ENCODE results near the gene TPM3. TPM values are rescaled to one million over a fixed set of nuclear protein-coding genes. Genes with fewer than 3 reads are reported as not detected.

The TPM3 gene
- total RNA-seq, 1 experiment from 2014 or later: 545 TPM

DNA sequence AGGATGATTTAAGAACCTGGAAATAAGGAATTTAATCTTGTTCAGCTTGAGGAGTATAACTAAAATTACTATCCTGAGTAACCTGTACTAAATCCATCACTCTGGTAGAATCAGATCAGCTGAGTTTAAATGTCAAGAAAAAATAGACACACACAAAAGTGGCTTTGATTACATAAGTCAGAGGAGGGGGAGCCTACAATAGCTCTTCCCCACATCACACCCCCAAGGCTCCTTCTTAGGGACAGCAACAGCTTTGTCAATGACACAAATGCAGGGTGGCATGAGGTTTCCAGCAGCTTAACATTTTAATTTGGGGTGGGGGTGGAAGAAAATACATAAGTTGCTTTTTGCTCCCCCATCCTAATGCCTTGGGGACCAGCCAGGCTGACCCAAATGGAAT is 24.4 kb downstream of the TPM3 start:
- intact Hi-C loops (cut with micrococcal nuclease; ENCODE audit: unreplicated experiment) (no loop called here), in situ Hi-C loops (cut with HindIII; ENCODE audit: low pct_unique_long_range_greater_than_20kb, low sequenced_read_pairs) (no loop called here)
- no peaks in the 10 kb centered on the region for H3K27me3 ChIP-seq (ENCODE audit: control insufficient read depth, insufficient read depth, low read length)
- ATAC-seq (no peak), DNase-seq (ENCODE audit: low read depth, low spot score) (no peak)
- no peak overlapping the region for H3K27ac ChIP-seq (ENCODE audit: low read length)
- no peaks in the 10 kb centered on the region for H3K9me3 ChIP-seq (ENCODE audit: control insufficient read depth, insufficient read depth, low read depth, low read length)
- TF ChIP-seq POLR2AphosphoS5 (IDR thresholded peaks at IDR 0.05; ENCODE audit: low read depth, low read length) (no peak), TCF7L2 (IDR thresholded peaks at IDR 0.05; ENCODE audit: low read depth, low read length) (no peak), SIN3A (IDR thresholded peaks at IDR 0.05; ENCODE audit: borderline replicate concordance, insufficient read depth, low read depth, low read length) (no peak)
- TF ChIP-seq, protein P1, sequence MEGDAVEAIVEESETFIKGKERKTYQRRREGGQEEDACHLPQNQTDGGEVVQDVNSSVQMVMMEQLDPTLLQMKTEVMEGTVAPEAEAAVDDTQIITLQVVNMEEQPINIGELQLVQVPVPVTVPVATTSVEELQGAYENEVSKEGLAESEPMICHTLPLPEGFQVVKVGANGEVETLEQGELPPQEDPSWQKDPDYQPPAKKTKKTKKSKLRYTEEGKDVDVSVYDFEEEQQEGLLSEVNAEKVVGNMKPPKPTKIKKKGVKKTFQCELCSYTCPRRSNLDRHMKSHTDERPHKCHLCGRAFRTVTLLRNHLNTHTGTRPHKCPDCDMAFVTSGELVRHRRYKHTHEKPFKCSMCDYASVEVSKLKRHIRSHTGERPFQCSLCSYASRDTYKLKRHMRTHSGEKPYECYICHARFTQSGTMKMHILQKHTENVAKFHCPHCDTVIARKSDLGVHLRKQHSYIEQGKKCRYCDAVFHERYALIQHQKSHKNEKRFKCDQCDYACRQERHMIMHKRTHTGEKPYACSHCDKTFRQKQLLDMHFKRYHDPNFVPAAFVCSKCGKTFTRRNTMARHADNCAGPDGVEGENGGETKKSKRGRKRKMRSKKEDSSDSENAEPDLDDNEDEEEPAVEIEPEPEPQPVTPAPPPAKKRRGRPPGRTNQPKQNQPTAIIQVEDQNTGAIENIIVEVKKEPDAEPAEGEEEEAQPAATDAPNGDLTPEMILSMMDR (IDR thresholded peaks at IDR 0.05): no peak
- TF ChIP-seq, protein P2, sequence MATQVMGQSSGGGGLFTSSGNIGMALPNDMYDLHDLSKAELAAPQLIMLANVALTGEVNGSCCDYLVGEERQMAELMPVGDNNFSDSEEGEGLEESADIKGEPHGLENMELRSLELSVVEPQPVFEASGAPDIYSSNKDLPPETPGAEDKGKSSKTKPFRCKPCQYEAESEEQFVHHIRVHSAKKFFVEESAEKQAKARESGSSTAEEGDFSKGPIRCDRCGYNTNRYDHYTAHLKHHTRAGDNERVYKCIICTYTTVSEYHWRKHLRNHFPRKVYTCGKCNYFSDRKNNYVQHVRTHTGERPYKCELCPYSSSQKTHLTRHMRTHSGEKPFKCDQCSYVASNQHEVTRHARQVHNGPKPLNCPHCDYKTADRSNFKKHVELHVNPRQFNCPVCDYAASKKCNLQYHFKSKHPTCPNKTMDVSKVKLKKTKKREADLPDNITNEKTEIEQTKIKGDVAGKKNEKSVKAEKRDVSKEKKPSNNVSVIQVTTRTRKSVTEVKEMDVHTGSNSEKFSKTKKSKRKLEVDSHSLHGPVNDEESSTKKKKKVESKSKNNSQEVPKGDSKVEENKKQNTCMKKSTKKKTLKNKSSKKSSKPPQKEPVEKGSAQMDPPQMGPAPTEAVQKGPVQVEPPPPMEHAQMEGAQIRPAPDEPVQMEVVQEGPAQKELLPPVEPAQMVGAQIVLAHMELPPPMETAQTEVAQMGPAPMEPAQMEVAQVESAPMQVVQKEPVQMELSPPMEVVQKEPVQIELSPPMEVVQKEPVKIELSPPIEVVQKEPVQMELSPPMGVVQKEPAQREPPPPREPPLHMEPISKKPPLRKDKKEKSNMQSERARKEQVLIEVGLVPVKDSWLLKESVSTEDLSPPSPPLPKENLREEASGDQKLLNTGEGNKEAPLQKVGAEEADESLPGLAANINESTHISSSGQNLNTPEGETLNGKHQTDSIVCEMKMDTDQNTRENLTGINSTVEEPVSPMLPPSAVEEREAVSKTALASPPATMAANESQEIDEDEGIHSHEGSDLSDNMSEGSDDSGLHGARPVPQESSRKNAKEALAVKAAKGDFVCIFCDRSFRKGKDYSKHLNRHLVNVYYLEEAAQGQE (IDR thresholded peaks at IDR 0.05; ENCODE audit: insufficient read depth in 1 of 2, low read depth in 2 of 2, low read length in 1 of 2): no peak
- no TSS peak for BruUV-seq (replicated peaks)
- no peak overlapping the region for H3K4me3 ChIP-seq (ENCODE audit: low read depth in 2 of 2, low read length in 2 of 2)
- no peaks in the 10 kb centered on the region for H3K4me1 ChIP-seq (ENCODE audit: control insufficient read depth, insufficient read depth, low read length)
- ChIA-PET POLR2A (no interaction called here), CTCF (no interaction called here)
- H3K36me3 ChIP-seq (ENCODE audit: control insufficient read depth, insufficient read depth, low read length): peaks cover 79% of the 10 kb centered on the region

DNA sequence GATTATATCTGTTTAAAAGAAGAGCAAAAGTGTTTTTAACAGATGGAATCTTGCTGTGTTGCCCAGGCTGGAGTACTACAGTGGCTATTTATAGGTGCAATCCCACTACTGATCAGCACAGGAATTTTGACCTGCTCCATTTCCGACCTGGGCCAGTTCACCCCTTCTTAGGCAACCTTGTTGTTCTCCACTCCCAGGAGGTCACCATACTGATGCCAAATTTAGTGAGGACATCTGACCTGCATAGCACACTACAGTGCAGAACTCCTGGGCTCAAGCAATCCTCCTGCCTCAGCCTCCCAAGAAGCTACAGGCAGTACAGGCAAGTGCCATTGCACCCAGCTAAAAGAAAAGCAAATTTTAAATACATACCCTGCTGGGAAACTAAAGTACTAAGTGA is 25.7 kb downstream of the TPM3 start:
- ATAC-seq (no peak), DNase-seq (ENCODE audit: low read depth, low spot score) (no peak)
- Histone ChIP-seq H3K4me1 (ENCODE audit: control insufficient read depth, insufficient read depth, low read length) (no peaks in the 10 kb centered on the region), H3K4me3 (ENCODE audit: low read depth in 2 of 2, low read length in 2 of 2) (no peak overlapping the region), H3K9me3 (ENCODE audit: control insufficient read depth, insufficient read depth, low read depth, low read length) (no peaks in the 10 kb centered on the region), H3K27ac (ENCODE audit: low read length) (no peak overlapping the region), H3K27me3 (ENCODE audit: control insufficient read depth, insufficient read depth, low read length) (no peaks in the 10 kb centered on the region), H3K36me3 (ENCODE audit: control insufficient read depth, insufficient read depth, low read length) (peaks cover 72% of the 10 kb centered on the region)
- BruUV-seq (replicated peaks): no TSS peak
- intact Hi-C loops (cut with micrococcal nuclease; ENCODE audit: unreplicated experiment): no loop called here
- CTCF ChIA-PET: no interaction called here
- TF ChIP-seq SIN3A (IDR thresholded peaks at IDR 0.05; ENCODE audit: borderline replicate concordance, insufficient read depth, low read depth, low read length) (no peak), TCF7L2 (IDR thresholded peaks at IDR 0.05; ENCODE audit: low read depth, low read length) (no peak), POLR2AphosphoS5 (IDR thresholded peaks at IDR 0.05; ENCODE audit: low read depth, low read length) (no peak)
- TF ChIP-seq, protein P2 (IDR thresholded peaks at IDR 0.05; ENCODE audit: insufficient read depth in 1 of 2, low read depth in 2 of 2, low read length in 1 of 2): no peak
- TF ChIP-seq, protein P1 (IDR thresholded peaks at IDR 0.05): no peak
- in situ Hi-C loops (cut with HindIII; ENCODE audit: low pct_unique_long_range_greater_than_20kb, low sequenced_read_pairs): no loop called here
- POLR2A ChIA-PET: interaction anchor here (0.7 kb wide), 1 partner anchor 105 kb away, joined by 4 read pairs; no protein-coding TSS in a partner anchor
